ENCODE results near the gene PEMT. TPM values are rescaled to one million over a fixed set of nuclear protein-coding genes. Genes with fewer than 3 reads are reported as not detected.

Gene PEMT
- total and polyA plus RNA-seq, 7 donors = 5.3 to 21.9 (median 13.5) TPM

DNA sequence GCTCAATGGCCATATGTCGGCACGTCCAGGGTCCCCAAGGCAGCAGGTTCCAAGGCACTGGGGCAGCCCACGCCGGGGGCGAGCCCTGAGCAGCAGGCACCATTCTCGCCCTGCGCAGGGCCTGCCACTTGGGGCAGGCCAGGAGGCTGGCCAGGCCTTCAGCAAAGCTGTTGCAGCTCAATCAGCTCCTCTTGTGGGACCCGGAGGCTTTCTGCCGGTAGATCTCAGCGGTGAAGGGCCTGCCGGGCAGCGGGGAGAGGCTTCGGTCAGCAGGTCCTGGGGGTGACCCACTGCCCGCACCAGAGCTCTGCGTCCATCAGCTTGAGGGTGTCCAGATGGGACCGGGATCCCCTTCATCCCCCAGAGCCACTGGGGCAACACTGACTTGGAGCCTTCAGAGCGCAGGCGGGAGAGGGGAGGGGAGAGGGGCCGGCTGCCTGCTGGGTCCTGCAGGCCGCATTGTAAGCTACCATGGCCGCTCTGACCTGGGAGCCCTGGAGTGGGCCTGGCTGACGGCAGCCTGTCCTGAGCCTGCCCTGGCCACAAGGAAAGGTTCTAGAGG lies 85.8 kb downstream of the PEMT start:
- Histone ChIP-seq H3K4me1 (no peaks in the 10 kb centered on the region), H3K27ac (no peak overlapping the region), H3K4me3 (no peak overlapping the region), H3K9me3 (no peaks in the 10 kb centered on the region), H3K27me3 (no peaks in the 10 kb centered on the region), H3K36me3 (no peaks in the 10 kb centered on the region)
- WGBS, 2 donors = 93 to 94% methylated on average over 22 of the region's 22 CpGs
- TF ChIP-seq POLR2AphosphoS5 (IDR thresholded peaks at IDR 0.05) (no peak), POLR2A (IDR thresholded peaks at IDR 0.05) (no peak), EP300 (IDR thresholded peaks at IDR 0.05) (no peak)
- TF ChIP-seq, protein P1, sequence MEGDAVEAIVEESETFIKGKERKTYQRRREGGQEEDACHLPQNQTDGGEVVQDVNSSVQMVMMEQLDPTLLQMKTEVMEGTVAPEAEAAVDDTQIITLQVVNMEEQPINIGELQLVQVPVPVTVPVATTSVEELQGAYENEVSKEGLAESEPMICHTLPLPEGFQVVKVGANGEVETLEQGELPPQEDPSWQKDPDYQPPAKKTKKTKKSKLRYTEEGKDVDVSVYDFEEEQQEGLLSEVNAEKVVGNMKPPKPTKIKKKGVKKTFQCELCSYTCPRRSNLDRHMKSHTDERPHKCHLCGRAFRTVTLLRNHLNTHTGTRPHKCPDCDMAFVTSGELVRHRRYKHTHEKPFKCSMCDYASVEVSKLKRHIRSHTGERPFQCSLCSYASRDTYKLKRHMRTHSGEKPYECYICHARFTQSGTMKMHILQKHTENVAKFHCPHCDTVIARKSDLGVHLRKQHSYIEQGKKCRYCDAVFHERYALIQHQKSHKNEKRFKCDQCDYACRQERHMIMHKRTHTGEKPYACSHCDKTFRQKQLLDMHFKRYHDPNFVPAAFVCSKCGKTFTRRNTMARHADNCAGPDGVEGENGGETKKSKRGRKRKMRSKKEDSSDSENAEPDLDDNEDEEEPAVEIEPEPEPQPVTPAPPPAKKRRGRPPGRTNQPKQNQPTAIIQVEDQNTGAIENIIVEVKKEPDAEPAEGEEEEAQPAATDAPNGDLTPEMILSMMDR (IDR thresholded peaks at IDR 0.05) = no peak
- intact Hi-C loops (cut with DNase I) = no loop called here
- DNase-seq = no peak

DNA sequence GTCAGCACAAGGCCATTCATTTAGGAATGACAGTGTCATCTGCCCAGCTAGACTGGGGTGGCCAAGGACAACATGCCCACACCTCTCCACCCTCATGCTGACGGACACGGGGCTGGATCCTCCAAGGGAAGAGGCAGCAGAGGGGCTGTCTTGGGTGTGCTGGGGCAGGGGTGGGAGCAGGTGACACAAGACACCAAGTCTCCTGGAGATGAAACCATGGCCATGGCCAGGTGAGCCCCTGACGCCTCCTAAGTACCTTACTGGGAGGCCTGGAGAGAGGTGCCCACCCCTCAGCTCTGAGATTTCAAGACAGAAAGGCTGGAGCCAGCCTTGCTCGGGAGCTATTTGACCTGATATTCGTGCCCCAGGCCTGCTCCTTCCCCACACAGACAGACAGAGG lies 86.4 kb downstream of the PEMT start:
- no peak for DNase-seq
- intact Hi-C loops (cut with DNase I) = no loop called here
- Histone ChIP-seq H3K4me1 (no peaks in the 10 kb centered on the region), H3K9me3 (no peaks in the 10 kb centered on the region), H3K27me3 (no peaks in the 10 kb centered on the region), H3K36me3 (no peaks in the 10 kb centered on the region), H3K4me3 (no peak overlapping the region), H3K27ac (no peak overlapping the region)
- 94 to 96% methylated on average over 5 of the region's 5 CpGs for WGBS, 2 donors
- TF ChIP-seq EP300 (IDR thresholded peaks at IDR 0.05) (no peak), POLR2AphosphoS5 (IDR thresholded peaks at IDR 0.05) (no peak), POLR2A (IDR thresholded peaks at IDR 0.05) (no peak)
- TF ChIP-seq, protein P1 (IDR thresholded peaks at IDR 0.05) = no peak

DNA sequence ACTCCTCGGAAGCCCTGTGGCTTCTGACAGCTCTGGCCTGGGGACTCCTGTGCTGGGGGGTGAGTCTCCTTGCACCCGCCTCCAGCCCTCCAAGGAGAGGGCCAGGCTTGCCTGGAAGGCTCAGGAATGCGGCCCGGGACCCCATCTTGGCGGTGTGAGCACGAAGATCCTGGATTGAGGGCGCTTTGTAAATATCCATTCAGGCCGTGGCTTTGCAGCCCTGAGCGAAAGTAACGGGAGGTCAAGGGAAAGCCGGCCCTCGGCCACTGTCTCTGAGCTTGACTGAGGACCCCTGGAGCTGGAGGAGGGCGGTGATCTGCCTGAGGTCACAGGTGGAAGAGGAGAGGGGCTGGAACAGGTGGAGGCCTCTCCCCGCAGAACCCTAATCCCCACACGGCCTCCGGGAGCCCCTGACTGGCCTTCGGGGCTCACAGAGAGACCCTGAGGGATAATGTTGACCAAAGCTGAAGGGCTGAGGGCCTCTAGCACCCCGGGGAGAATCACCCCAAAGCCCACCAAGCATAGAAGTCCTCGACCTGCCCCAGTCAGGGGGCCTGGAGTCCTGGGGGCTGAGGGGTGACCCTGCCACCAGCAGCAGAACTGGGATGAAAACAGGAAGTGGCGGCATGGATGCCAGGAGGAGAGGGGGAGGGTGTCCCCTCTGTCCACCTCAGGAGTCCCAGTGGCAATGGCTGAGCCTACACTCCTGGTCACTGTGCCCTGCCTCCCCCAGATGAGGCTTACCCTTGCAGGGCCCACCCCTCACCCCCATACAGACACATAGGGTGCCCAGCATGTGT lies 87.0 kb downstream of the PEMT start:
- Histone ChIP-seq H3K27ac (no peak overlapping the region), H3K9me3 (no peaks in the 10 kb centered on the region), H3K27me3 (no peaks in the 10 kb centered on the region), H3K4me3 (no peak overlapping the region), H3K36me3 (no peaks in the 10 kb centered on the region), H3K4me1 (no peaks in the 10 kb centered on the region)
- 87% methylated on average over 20 of the region's 20 CpGs for WGBS, 2 donors
- TF ChIP-seq POLR2AphosphoS5 (IDR thresholded peaks at IDR 0.05) = no peak
- TF ChIP-seq, protein P1 (IDR thresholded peaks at IDR 0.05) = no peak
- DNase-seq = no peak
- intact Hi-C loops (cut with DNase I) = no loop called here

DNA sequence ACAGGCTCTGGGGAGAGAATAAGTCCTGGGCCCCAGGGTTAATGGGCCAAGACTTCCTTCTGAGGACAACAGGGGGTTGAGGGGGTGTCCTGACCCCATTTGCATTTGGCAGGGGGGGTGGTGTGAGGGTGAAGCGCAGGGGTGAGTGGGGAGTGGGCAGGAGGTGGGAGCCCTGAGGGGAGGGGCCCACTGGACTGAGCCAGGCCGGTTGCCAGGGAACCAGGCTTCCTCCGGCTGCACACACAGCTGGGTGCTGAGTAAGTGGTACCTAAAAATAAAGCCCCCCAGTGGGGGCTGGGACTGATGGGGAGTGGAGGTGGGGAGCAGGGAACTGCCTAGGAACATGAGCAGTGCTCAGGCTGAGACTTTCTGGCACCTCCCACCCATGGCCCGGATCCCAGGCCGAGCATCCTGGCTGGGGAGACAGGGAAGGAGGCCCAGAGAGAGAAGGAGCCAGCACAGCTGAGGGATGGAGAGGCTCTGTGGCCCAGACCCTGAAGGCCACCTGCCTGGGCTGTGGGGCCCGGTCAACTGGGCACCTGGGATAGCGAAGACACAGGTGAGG lies 87.9 kb downstream of the PEMT start:
- 79 to 88% methylated on average over 7 of the region's 7 CpGs for WGBS, 2 donors
- Histone ChIP-seq H3K27ac (no peak overlapping the region), H3K36me3 (no peaks in the 10 kb centered on the region), H3K9me3 (no peaks in the 10 kb centered on the region), H3K4me1 (no peaks in the 10 kb centered on the region), H3K27me3 (no peaks in the 10 kb centered on the region), H3K4me3 (no peak overlapping the region)
- no peak for TF ChIP-seq EP300 (IDR thresholded peaks at IDR 0.05)
- TF ChIP-seq POLR2A (IDR thresholded peaks at IDR 0.05) = no peak
- no peak for TF ChIP-seq POLR2AphosphoS5 (IDR thresholded peaks at IDR 0.05)
- TF ChIP-seq, protein P1 (IDR thresholded peaks at IDR 0.05) = no peak
- intact Hi-C loops (cut with DNase I) = no loop called here
- peak; percentile 55 for DNase-seq

All from sigmoid colon (tissue), 7 donors.